Fibroblast of lung (primary cell): ENCODE measurements around the gene WWOX. TPM values are rescaled to one million over a fixed set of nuclear protein-coding genes. Genes with fewer than 3 reads are reported as not detected.

Source experiments
- DNase-seq, 2 donors: peaks; one replicate each; pipeline versions ENCODE4 v3.0.0 to v3.0.0-alpha.2; 2010; ENCODE audit warnings: low read depth in 2 of 2
- H2AFZ ChIP-seq: 2 replicates; pipeline ENCODE4 v1.5.1; 2012; ENCODE audit warnings: low read length, control low read depth, inconsistent platforms
- H3K27ac ChIP-seq: 2 replicates; pipeline ENCODE4 v1.5.1; 2011; ENCODE audit warnings: low read length, control low read depth; ENCODE audit not compliant: insufficient read depth
- H3K27me3 ChIP-seq: 2 replicates; pipeline ENCODE4 v1.5.1; 2011; ENCODE audit warnings: mild to moderate bottlenecking, low read length; ENCODE audit not compliant: control insufficient read depth, insufficient read depth
- H3K36me3 ChIP-seq: 2 replicates; pipeline ENCODE4 v1.5.1; 2011; ENCODE audit warnings: low read length; ENCODE audit not compliant: control insufficient read depth, insufficient read depth
- H3K4me1 ChIP-seq: 2 replicates; pipeline ENCODE4 v1.5.1; 2011; ENCODE audit warnings: low read length; ENCODE audit not compliant: control insufficient read depth, insufficient read depth; ENCODE audit errors: extremely low read depth
- H3K4me2 ChIP-seq: 2 replicates; pipeline ENCODE4 v1.5.1; 2011; ENCODE audit warnings: low read length, control low read depth; ENCODE audit not compliant: insufficient read depth; ENCODE audit errors: extremely low read depth
- H3K4me3 ChIP-seq, 4 experiments: fragments of 200-600 bp in 1 of 4; sonication (generic) in 1 of 4; replicated peaks in 1 of 4; 2 replicates each; pipeline ENCODE4 v1.5.1; 2011 to 2016; ENCODE audit warnings: low read length in 4 of 4, low read depth in 3 of 4, mild to moderate bottlenecking in 3 of 4, control low read depth in 2 of 4, inconsistent platforms in 1 of 4, mixed read lengths in 1 of 4; ENCODE audit not compliant: insufficient read depth in 1 of 4; ENCODE audit errors: control extremely low read depth in 1 of 4
- H3K79me2 ChIP-seq: 2 replicates; pipeline ENCODE4 v1.5.1; 2012; ENCODE audit warnings: mild to moderate bottlenecking, low read length, inconsistent platforms; ENCODE audit not compliant: control insufficient read depth, insufficient read depth
- H3K9ac ChIP-seq: 2 replicates; pipeline ENCODE4 v1.5.1; 2011; ENCODE audit warnings: mild to moderate bottlenecking, low read length, control low read depth; ENCODE audit not compliant: insufficient read depth
- H3K9me3 ChIP-seq: 2 replicates; pipeline ENCODE4 v1.5.1; 2012; ENCODE audit warnings: low read depth, low read length; ENCODE audit not compliant: control insufficient read depth, insufficient read depth
- H4K20me1 ChIP-seq: 2 replicates; pipeline ENCODE4 v1.5.1; 2011; ENCODE audit warnings: low read length; ENCODE audit not compliant: control insufficient read depth, insufficient read depth; ENCODE audit errors: extremely low read depth
- EZH2 ChIP-seq: IDR thresholded peaks from 2 replicates; pipeline ENCODE4 v1.5.1; 2012; ENCODE audit warnings: low read length, control low read depth, mild to moderate bottlenecking; ENCODE audit errors: missing control alignments
- polyA plus RNA-seq, 2 donors: library from polyadenylated mRNA; depleted of rRNA in 1 of 2; stranded (reverse) in 1 of 2; unstranded in 1 of 2; fragments of >200 nt; gene quantifications; 2 replicates each; pipeline ENCODE4 v1.2.1, GENCODE V29; 2011 to 2012; ENCODE audit warnings: missing spikeins in 1 of 2
- total RNA-seq: library from RNA; depleted of rRNA; stranded (reverse); fragments of >200 nt; gene quantifications from 2 replicates; pipeline ENCODE4 v1.2.1, GENCODE V29; 2014
- TF ChIP-seq, protein P1 (sequence below), 2 donors: IDR thresholded peaks in 1 of 2; conservative IDR thresholded peaks in 1 of 2; 1 replicate in 1 of 2; 2 replicates in 1 of 2; pipeline ENCODE4 v1.5.1; 2011 to 2012; ENCODE audit warnings: low read length in 2 of 2, control low read depth in 1 of 2, inconsistent platforms in 1 of 2, low read depth in 1 of 2, mild to moderate bottlenecking in 1 of 2

The WWOX gene
- total and polyA plus RNA-seq, 2 donors (not counting 1 experiment from before 2014, with no cell fraction given), result 5.6 to 16.3 TPM

DNA sequence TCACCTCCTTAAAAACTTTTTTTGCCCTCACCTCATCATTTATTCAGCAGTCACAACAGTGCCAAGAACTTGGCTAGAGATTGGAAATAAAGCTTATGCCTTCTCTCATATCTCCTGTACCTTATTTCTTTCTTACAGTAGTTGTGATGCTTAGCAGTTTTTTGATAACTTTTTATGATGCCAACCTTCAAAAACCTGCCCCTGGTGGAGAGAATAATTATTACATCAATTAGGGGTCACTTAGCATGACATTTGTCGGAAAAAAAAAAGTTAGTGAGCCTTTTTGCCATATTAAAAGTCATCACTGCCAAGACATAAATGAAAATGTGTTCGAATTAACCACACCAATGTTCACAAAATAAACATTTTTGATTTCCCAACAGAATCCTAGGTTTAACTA is 296.6 kb downstream of the WWOX start:
- no peak for TF ChIP-seq EZH2
- TF ChIP-seq, protein P1, sequence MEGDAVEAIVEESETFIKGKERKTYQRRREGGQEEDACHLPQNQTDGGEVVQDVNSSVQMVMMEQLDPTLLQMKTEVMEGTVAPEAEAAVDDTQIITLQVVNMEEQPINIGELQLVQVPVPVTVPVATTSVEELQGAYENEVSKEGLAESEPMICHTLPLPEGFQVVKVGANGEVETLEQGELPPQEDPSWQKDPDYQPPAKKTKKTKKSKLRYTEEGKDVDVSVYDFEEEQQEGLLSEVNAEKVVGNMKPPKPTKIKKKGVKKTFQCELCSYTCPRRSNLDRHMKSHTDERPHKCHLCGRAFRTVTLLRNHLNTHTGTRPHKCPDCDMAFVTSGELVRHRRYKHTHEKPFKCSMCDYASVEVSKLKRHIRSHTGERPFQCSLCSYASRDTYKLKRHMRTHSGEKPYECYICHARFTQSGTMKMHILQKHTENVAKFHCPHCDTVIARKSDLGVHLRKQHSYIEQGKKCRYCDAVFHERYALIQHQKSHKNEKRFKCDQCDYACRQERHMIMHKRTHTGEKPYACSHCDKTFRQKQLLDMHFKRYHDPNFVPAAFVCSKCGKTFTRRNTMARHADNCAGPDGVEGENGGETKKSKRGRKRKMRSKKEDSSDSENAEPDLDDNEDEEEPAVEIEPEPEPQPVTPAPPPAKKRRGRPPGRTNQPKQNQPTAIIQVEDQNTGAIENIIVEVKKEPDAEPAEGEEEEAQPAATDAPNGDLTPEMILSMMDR (conservative IDR thresholded peaks at IDR 0.05 in 1 of 2, IDR thresholded peaks at IDR 0.05 in 1 of 2; ENCODE audit: low read depth in 1 of 2, low read length in 2 of 2), result peak; percentile 3 to 26
- Histone ChIP-seq H4K20me1 (no peaks in the 10 kb centered on the region), H3K79me2 (no peaks in the 10 kb centered on the region), H3K9ac (no peak overlapping the region), H2AFZ (no peak overlapping the region), H3K36me3 (no peaks in the 10 kb centered on the region), H3K27me3 (no peaks in the 10 kb centered on the region), H3K9me3 (no peaks in the 10 kb centered on the region), H3K4me1 (no peaks in the 10 kb centered on the region), H3K4me3 (no peak overlapping the region), H3K27ac (no peak overlapping the region), H3K4me2 (no peak overlapping the region)
- no peak for DNase-seq

DNA sequence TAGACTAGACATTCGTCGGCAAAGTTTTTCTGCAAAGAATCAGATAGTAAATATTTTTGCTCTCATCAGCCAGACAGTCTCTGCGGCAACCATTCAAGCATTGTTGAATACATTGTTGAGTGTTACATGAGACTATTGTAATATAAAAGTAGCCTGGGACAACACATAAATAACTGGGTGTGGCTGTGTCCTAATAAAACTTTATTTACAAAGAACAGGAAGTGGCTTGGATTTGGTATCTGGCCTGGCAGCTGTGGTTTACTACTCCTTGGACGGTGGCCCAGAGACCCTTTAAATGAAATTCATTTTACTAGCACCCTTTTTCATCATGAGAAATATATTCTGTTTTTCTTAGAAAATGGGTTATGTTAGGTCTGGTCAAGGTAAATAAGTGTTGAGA is 297.2 kb downstream of the WWOX start:
- Histone ChIP-seq H3K9me3 (no peaks in the 10 kb centered on the region), H3K9ac (no peak overlapping the region), H4K20me1 (no peaks in the 10 kb centered on the region), H3K4me1 (no peaks in the 10 kb centered on the region), H3K27me3 (no peaks in the 10 kb centered on the region), H3K4me3 (no peak overlapping the region), H3K27ac (no peak overlapping the region), H3K36me3 (no peaks in the 10 kb centered on the region), H3K79me2 (no peaks in the 10 kb centered on the region), H2AFZ (no peak overlapping the region), H3K4me2 (no peak overlapping the region)
- DNase-seq, result no peak
- TF ChIP-seq, protein P1 (conservative IDR thresholded peaks at IDR 0.05 in 1 of 2, IDR thresholded peaks at IDR 0.05 in 1 of 2; ENCODE audit: low read depth in 1 of 2, low read length in 2 of 2), result no peak
- TF ChIP-seq EZH2, result no peak

DNA sequence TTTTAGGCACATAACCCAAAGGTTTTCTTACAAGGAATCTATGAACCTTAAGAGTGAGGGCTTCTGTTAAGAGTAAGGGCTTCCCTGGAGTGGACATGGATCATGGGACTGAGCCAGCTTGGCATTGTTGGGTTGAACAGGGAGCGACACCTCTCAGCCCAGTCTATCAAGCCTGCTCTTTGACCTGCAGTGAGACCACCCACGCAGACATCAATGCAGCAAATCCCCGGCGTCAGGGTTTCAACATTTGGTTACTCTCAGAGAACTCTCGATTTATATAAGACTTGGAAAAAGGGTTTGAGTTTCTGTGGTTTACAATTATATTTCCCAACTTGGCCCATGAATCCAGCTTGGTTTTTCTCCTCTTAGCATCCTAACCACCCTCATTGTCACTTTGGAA is 299.9 kb downstream of the WWOX start:
- Histone ChIP-seq H3K27ac (no peak overlapping the region), H3K9ac (no peak overlapping the region), H3K4me2 (no peak overlapping the region), H3K36me3 (no peaks in the 10 kb centered on the region), H3K4me1 (no peaks in the 10 kb centered on the region), H4K20me1 (no peaks in the 10 kb centered on the region), H3K79me2 (no peaks in the 10 kb centered on the region), H2AFZ (no peak overlapping the region), H3K27me3 (no peaks in the 10 kb centered on the region), H3K9me3 (no peaks in the 10 kb centered on the region), H3K4me3 (no peak overlapping the region)
- no peak for DNase-seq
- no peak for TF ChIP-seq EZH2
- TF ChIP-seq, protein P1 (conservative IDR thresholded peaks at IDR 0.05 in 1 of 2, IDR thresholded peaks at IDR 0.05 in 1 of 2; ENCODE audit: low read depth in 1 of 2, low read length in 2 of 2), result no peak
